A673 (cell line): Measurements from ENCODE around the gene PROX2. TPM values are rescaled to one million over a fixed set of nuclear protein-coding genes. Genes with fewer than 3 reads are reported as not detected.

Source experiments
- BruUV-seq: library from RNA; stranded (reverse); fragments of 400-500 nt; replicated peaks from 2 replicates; lab custom pipeline; 2021; lab: Mats Ljungman, UMichigan
- CTCF ChIA-PET: fragments of 300-600 bp; sonication (Branson Sonifier 250); formaldehyde crosslinking; loops from one replicate; lab custom pipeline; 2022; ENCODE audit warnings: antibody characterized with exemption; lab: Charles Lee
- POLR2A ChIA-PET: fragments of 300-600 bp; sonication (Branson Sonifier 250); formaldehyde crosslinking; loops from one replicate; lab custom pipeline; 2022; ENCODE audit warnings: antibody characterized with exemption; ENCODE audit not compliant: low non-redundant PET; lab: Charles Lee
- DNase-seq: peaks from one replicate; pipeline ENCODE4 v3.0.0-alpha.2; 2015; ENCODE audit warnings: low spot score
- H3K27ac ChIP-seq: fragments of 200-600 bp; sonication (generic); 2 replicates; pipeline ENCODE4 v1.5.1; 2016; ENCODE audit warnings: mixed run types, low read depth, mild to moderate bottlenecking, mixed read lengths, antibody characterized with exemption, low read length; ENCODE audit not compliant: poor library complexity, severe bottlenecking
- H3K27me3 ChIP-seq: fragments of 200-600 bp; sonication (generic); replicated peaks from 2 replicates; pipeline ENCODE4 v1.6.1; 2017; ENCODE audit warnings: mixed run types, low read depth, mild to moderate bottlenecking, mixed read lengths, antibody characterized with exemption, low read length; ENCODE audit not compliant: insufficient read depth, poor library complexity
- H3K36me3 ChIP-seq: fragments of 200-600 bp; sonication (generic); 2 replicates; pipeline ENCODE4 v1.6.1; 2016; ENCODE audit warnings: mixed run types, mild to moderate bottlenecking, mixed read lengths, antibody characterized with exemption, low read length; ENCODE audit not compliant: insufficient read depth, poor library complexity, severe bottlenecking
- H3K4me1 ChIP-seq: fragments of 200-600 bp; sonication (generic); 2 replicates; pipeline ENCODE4 v1.6.1; 2017; ENCODE audit warnings: mixed run types, mild to moderate bottlenecking, mixed read lengths, antibody characterized with exemption, low read length; ENCODE audit not compliant: insufficient read depth, poor library complexity, severe bottlenecking
- H3K4me3 ChIP-seq: fragments of 200-600 bp; sonication (generic); 2 replicates; pipeline ENCODE4 v1.5.1; 2016; ENCODE audit warnings: low read depth, mixed run types, mild to moderate bottlenecking, mixed read lengths, low read length; ENCODE audit not compliant: poor library complexity, severe bottlenecking
- H3K9me3 ChIP-seq: fragments of 200-600 bp; sonication (generic); 2 replicates; pipeline ENCODE4 v1.6.1; 2016; ENCODE audit warnings: mixed run types, low read depth, mild to moderate bottlenecking, mixed read lengths, antibody characterized with exemption, low read length; ENCODE audit not compliant: poor library complexity, severe bottlenecking
- EZH2 ChIP-seq: fragments of 200-600 bp; sonication (generic); IDR thresholded peaks from 2 replicates; pipeline ENCODE4 v1.6.1; 2017; ENCODE audit warnings: borderline replicate concordance, low read depth, mild to moderate bottlenecking, mixed read lengths, antibody characterized with exemption, low read length; ENCODE audit not compliant: poor library complexity, severe bottlenecking
- intact Hi-C: fragments of 100-400 bp; cut with micrococcal nuclease; formaldehyde crosslinking; loops from one replicate; pipeline ENCODE4 v1.10.0; 2022; ENCODE audit not compliant: unreplicated experiment
- total RNA-seq: library from RNA; stranded (reverse); gene quantifications from 2 replicates; pipeline ENCODE4 v1.2.3, GENCODE V29; 2021
- TF ChIP-seq, protein P1 (sequence below): fragments of 300-800, 200-600 bp; sonication (generic); conservative IDR thresholded peaks from 2 replicates; pipeline ENCODE4 v1.5.1; 2017; ENCODE audit warnings: low read depth, mild to moderate bottlenecking, antibody characterized with exemption, low read length, moderate library complexity, mixed read lengths

PROX2 gene
- total RNA-seq, 1 experiment from 2014 or later = not detected

DNA sequence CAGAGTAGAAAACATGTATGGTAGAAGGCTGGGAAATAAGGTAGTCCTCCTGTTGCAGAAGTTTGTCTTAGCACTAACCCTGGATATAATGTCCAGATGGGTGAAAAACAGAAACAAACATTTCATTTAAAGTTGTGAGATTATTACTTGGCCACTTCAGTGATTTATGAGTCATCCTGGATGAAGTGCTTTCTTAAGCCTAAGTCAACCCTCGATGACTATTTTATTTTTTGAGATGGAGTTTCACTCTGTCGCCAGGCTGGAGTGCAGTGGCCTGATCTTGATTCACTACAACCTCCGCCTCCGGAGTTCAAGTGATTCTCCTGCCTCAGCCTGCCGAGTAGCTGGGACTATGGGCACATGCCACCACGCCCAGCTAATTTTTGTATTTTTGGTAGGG, 15.9 kb upstream of the PROX2 start:
- no peak for TF ChIP-seq EZH2
- TF ChIP-seq, protein P1, sequence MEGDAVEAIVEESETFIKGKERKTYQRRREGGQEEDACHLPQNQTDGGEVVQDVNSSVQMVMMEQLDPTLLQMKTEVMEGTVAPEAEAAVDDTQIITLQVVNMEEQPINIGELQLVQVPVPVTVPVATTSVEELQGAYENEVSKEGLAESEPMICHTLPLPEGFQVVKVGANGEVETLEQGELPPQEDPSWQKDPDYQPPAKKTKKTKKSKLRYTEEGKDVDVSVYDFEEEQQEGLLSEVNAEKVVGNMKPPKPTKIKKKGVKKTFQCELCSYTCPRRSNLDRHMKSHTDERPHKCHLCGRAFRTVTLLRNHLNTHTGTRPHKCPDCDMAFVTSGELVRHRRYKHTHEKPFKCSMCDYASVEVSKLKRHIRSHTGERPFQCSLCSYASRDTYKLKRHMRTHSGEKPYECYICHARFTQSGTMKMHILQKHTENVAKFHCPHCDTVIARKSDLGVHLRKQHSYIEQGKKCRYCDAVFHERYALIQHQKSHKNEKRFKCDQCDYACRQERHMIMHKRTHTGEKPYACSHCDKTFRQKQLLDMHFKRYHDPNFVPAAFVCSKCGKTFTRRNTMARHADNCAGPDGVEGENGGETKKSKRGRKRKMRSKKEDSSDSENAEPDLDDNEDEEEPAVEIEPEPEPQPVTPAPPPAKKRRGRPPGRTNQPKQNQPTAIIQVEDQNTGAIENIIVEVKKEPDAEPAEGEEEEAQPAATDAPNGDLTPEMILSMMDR = no peak
- ChIA-PET POLR2A (interaction anchor here (0.5 kb wide), 1 partner anchor 90 kb away, joined by 9 read pairs; no protein-coding TSS in a partner anchor), CTCF (no interaction called here)
- intact Hi-C loops = no loop called here
- H3K4me1 ChIP-seq = no peaks in the 10 kb centered on the region
- peaks cover 81% of the 10 kb centered on the region for H3K36me3 ChIP-seq
- H3K4me3 ChIP-seq = no peak overlapping the region
- no peak for DNase-seq
- H3K9me3 ChIP-seq = no peaks in the 10 kb centered on the region
- no peak overlapping the region for H3K27ac ChIP-seq
- BruUV-seq = no TSS peak
- no peaks in the 10 kb centered on the region for H3K27me3 ChIP-seq

DNA sequence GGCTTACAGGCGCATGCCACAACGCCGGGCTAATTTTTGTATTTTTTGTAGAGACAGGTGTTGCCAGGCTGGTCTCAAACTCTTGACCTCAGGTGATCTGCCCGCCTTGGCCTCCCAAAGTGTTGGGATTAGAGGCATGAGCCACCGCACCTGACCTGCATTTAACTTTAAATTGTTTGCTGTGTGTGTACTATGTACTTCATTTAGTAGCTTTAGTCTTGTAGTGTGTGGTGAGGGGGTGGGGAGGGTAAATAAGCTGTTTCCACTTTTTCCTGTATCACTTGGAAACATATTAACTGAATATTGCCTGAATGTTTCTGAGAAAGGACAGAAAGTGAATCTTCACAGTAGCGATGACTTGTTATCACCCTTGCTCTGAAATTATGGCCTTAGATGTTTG, 14.3 kb upstream of the PROX2 start:
- BruUV-seq = no TSS peak
- intact Hi-C loops = no loop called here
- DNase-seq = no peak
- POLR2A ChIA-PET = no interaction called here
- TF ChIP-seq, protein P1 = no peak
- no peak for TF ChIP-seq EZH2
- H3K9me3 ChIP-seq = no peaks in the 10 kb centered on the region
- no peak overlapping the region for H3K4me3 ChIP-seq
- peaks cover 72% of the 10 kb centered on the region for H3K36me3 ChIP-seq
- no peaks in the 10 kb centered on the region for H3K4me1 ChIP-seq
- H3K27me3 ChIP-seq = no peaks in the 10 kb centered on the region
- H3K27ac ChIP-seq = no peak overlapping the region
- CTCF ChIA-PET = no interaction called here

DNA sequence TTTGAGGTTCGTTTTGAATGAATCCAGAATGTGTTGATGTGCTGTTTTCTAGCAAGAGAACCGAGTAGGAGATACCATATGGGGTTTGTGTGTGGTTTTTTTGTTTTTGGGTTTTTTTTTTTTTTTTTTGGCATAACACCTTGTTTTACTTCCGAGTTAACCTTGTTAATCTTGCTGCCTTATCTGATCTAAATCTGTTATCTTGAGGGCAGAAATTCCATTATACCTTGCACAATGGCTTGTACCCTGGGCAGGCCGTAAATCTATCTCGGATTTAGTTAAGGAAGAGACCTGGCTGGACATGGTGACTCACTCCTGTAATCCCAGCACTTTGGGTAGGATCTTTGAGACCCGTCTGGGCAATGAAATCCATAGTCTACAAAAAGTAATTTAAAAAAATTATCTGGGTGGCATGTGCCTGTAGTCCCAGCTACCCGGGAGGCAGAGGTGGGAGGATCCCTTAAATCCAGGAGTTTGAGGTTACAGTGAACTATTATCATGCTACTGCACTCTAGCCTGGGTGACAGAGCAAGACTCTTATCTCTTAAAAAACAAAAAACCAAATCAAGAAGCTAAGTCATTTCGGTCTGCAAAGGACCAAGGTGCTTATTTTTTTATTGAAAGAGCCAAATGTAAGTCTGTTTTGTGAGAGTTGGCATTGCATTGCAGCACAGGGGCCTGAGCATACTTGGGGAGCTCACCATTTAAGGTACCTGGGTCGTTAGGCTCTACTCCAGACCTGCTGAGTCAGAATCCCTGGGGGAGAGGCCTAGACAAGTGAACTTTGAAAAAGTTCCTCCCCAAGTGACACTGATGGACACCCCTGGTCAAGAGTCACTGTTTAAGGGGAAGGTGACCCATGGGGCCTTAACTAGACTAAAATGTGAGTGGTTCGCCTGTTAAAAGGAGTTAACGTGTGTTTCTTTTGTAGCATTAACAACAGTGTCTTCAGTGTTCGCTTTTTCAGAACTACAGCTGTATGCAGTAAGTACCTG, 12.5 kb upstream of the PROX2 start:
- BruUV-seq = no TSS peak
- POLR2A ChIA-PET = no interaction called here
- peaks cover 58% of the 10 kb centered on the region for H3K36me3 ChIP-seq
- H3K4me3 ChIP-seq = no peak overlapping the region
- TF ChIP-seq, protein P1 = no peak
- no peak for TF ChIP-seq EZH2
- CTCF ChIA-PET = no interaction called here
- H3K27ac ChIP-seq = no peak overlapping the region
- intact Hi-C loops = no loop called here
- no peak for DNase-seq
- H3K9me3 ChIP-seq = no peaks in the 10 kb centered on the region
- no peaks in the 10 kb centered on the region for H3K27me3 ChIP-seq
- peaks cover 5% of the 10 kb centered on the region for H3K4me1 ChIP-seq
